Stomach (tissue), 9 donors: ENCODE data around the gene RNF175. TPM values are rescaled to one million over a fixed set of nuclear protein-coding genes. Genes with fewer than 3 reads are reported as not detected.

Experiments
- DNase-seq, 2 donors: peaks; one replicate each; pipeline versions ENCODE4 v3.0.0 to v3.0.0-alpha.2; 2013 to 2019
- H3K27ac ChIP-seq, 5 donors: fragments of 200-600 bp in 4 of 5; sonication (generic) in 4 of 5; one replicate each; pipeline ENCODE4 v1.5.1; 2013 to 2019; ENCODE audit warnings: mild to moderate bottlenecking in 1 of 5, moderate library complexity in 1 of 5
- H3K27me3 ChIP-seq, 3 donors: fragments of 200-600 bp; sonication (generic); one replicate each; pipeline ENCODE4 v1.5.1; 2017 to 2019; ENCODE audit warnings: mixed run types in 1 of 3
- H3K36me3 ChIP-seq, 4 donors: fragments of 200-600 bp; sonication (generic); 1 replicate in 3 of 4; 2 replicates in 1 of 4; pipeline ENCODE4 v1.5.1; 2016 to 2019
- H3K4me1 ChIP-seq, 4 donors: fragments of 200-600 bp; sonication (generic); one replicate each; pipeline ENCODE4 v1.5.1; 2016 to 2019
- H3K4me3 ChIP-seq, 4 donors: fragments of 200-600 bp; sonication (generic) in 3 of 4; one replicate each; pipeline ENCODE4 v1.5.1; 2016 to 2019; ENCODE audit warnings: mild to moderate bottlenecking in 1 of 4
- H3K9me3 ChIP-seq, 4 donors: fragments of 200-600 bp; sonication (generic); one replicate each; pipeline ENCODE4 v1.5.1; 2016 to 2019
- CTCF ChIP-seq, 7 experiments: fragments of 450-650 bp in 4 of 7; fragments of 200-600 bp in 3 of 7; sonication (generic) in 3 of 7; IDR thresholded peaks; one replicate each; pipeline ENCODE4 v1.5.1; 2016 to 2019; ENCODE audit warnings: antibody characterized with exemption in 7 of 7, control low read depth in 2 of 7, mild to moderate bottlenecking in 1 of 7
- EP300 ChIP-seq: sonication (generic); formaldehyde crosslinking; IDR thresholded peaks from one replicate; pipeline ENCODE4 v1.6.1; 2017; ENCODE audit warnings: antibody characterized with exemption
- POLR2A ChIP-seq, 4 donors: fragments of 450-650 bp; IDR thresholded peaks; one replicate each; pipeline ENCODE4 v1.6.1; 2016; ENCODE audit warnings: antibody characterized with exemption in 4 of 4, control low read depth in 2 of 4, mild to moderate bottlenecking in 1 of 4, moderate library complexity in 1 of 4
- POLR2AphosphoS5 ChIP-seq, 3 donors: sonication (generic); formaldehyde crosslinking; IDR thresholded peaks; one replicate each; pipeline ENCODE4 v1.6.1; 2016; ENCODE audit warnings: antibody characterized with exemption in 3 of 3
- WGBS, 5 donors: extraction: QIAGEN DNeasy Blood & Tissue Kit in 3 of 5; methylation state at CpG; one replicate each; pipeline versions ENCODE4 v1.1.5 to v1.1.7; 2013 to 2018; 5-methylcytosine and 5-hydroxymethylcytosine counted together
- intact Hi-C: fragments of 100-400 bp; cut with DNase I; formaldehyde crosslinking; loops from one replicate; pipeline ENCODE4 v1.15.1; 2023; ENCODE audit warnings: low total_unique reads
- polyA plus RNA-seq, 3 donors: library from polyadenylated mRNA; stranded (reverse); fragments of 200-250 nt; gene quantifications; one replicate each; pipeline ENCODE4 v1.2.3, GENCODE V29; 2013
- total RNA-seq, 5 donors: library from RNA; depleted of rRNA; stranded (reverse); fragments of >200 nt; gene quantifications; one replicate each; pipeline versions ENCODE4 v1.1.0 to v1.2.3, GENCODE V29; 2014 to 2016
- donor health status: healthy with polysubstance abuse.
- donor health status: Bipolar disorder and iron deficiency.
- donor health status: healthy.

The RNF175 gene
- total and polyA plus RNA-seq, 8 donors: 1.3 TPM; not detected in 7

DNA sequence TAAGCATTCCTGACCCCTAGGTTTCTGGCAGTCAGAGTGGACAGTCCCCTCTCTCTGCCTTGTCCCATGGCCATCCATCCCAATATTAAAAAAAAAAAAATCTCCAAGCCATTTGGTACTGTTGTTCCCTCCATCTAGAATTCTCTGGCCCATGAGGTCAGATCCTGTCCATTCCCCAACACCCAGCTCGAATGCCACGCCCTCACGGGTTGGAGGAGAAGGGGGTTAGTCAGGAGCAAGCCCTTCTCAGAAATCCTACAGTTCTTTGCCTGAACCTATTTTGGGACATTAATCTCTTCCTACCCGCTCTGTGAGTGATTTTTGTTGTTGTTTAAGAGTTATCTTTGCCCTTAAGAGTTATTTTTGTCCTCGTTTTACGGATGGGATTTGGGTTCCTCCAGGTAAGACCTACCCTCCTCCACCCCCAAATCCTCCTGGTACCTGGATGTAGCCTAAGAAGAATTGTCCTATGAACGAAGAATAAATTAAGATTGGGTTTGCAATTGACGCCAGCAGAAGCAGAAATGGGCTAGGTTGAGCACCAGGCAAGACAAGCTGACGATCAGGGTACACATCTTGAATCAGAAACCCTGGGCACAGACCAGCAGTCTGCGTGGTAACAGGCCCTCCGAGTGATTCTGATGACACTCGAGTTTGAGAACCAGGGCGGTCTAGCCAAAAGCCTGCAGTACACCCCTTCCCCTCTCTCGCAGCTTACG is 977 bp downstream of the RNF175 start:
- intact Hi-C loops: no loop called here
- peaks cover 0 to 50% (median 31%) of the 10 kb centered on the region in 3 donors for H3K27me3 ChIP-seq
- WGBS, 5 donors: 61 to 75% (median 69%) methylated on average over 15 of the region's 15 CpGs

DNA sequence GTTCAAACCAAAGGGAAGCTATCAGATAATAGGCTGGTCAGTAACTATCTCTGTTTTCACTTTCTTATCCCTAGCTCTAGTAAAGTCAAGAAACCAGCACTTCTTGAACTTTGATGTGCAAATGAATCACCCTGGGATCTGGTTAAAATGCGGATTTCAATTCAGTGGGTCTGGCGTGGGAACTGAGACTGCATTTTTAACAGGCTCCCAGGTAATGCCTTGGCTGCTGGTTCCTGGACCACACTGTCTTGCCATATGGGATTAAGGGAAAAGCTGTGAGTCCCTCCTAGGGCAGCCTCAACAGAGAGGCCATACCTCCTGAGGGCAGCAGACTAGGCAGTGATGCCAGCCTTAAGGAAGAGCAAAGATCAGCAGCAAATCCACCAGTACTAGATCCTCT is 1.7 kb downstream of the RNF175 start:
- Histone ChIP-seq H3K4me3 (no peak overlapping the region), H3K4me1 (peaks cover 0 to 14% (median 12%) of the 10 kb centered on the region in 4 donors), H3K27ac (no peak overlapping the region), H3K9me3 (no peaks in the 10 kb centered on the region), H3K27me3 (peaks cover 0 to 46% (median 31%) of the 10 kb centered on the region in 3 donors), H3K36me3 (no peaks in the 10 kb centered on the region)
- 56 to 75% (median 61%) methylated on average over 2 of the region's 2 CpGs for WGBS, 5 donors
- DNase-seq: no peak
- intact Hi-C loops: no loop called here
- TF ChIP-seq POLR2A (IDR thresholded peaks at IDR 0.05) (no peak), EP300 (no peak), POLR2AphosphoS5 (IDR thresholded peaks at IDR 0.05) (no peak), CTCF (IDR thresholded peaks at IDR 0.05) (no peak)

More for the DNA sequence above, 977 bp downstream of the RNF175 start:
- H3K9me3 ChIP-seq: no peaks in the 10 kb centered on the region
- no peak for DNase-seq
- H3K36me3 ChIP-seq: no peaks in the 10 kb centered on the region
- peaks cover 0 to 14% (median 12%) of the 10 kb centered on the region in 4 donors for H3K4me1 ChIP-seq
- no peak overlapping the region for H3K27ac ChIP-seq
- H3K4me3 ChIP-seq: peak overlapping the region; percentile 45 to 61 (median 58)
- TF ChIP-seq EP300 (no peak), CTCF (IDR thresholded peaks at IDR 0.05) (no peak), POLR2AphosphoS5 (IDR thresholded peaks at IDR 0.05) (no peak), POLR2A (IDR thresholded peaks at IDR 0.05) (no peak)

DNA sequence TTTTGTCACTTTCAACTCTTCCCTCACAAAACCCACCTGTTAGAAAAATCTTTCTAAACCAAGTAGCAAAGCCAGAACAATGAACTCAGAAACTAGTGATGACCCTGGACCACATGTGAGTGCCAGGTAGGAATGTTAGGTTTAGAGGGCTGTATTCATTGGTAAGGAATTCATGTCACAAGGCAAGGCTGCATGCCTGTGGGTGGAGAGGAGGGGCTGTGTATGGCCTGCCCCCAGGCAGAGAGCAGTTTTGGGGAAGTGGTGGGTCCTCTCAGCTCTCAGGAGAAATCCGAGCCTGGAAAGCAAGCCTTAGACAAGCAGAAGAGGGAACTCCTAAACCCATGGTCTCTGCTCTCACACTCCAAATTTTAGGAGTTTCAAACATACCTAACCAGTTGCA is 2.4 kb downstream of the RNF175 start:
- intact Hi-C loops: no loop called here
- TF ChIP-seq POLR2A (IDR thresholded peaks at IDR 0.05): no peak
- TF ChIP-seq EP300: no peak
- no peak for TF ChIP-seq CTCF (IDR thresholded peaks at IDR 0.05)
- no peak for TF ChIP-seq POLR2AphosphoS5 (IDR thresholded peaks at IDR 0.05)
- DNase-seq: no peak
- Histone ChIP-seq H3K4me1 (peaks cover 0 to 14% (median 12%) of the 10 kb centered on the region in 4 donors), H3K27me3 (peaks cover 0 to 50% (median 31%) of the 10 kb centered on the region in 3 donors), H3K9me3 (no peaks in the 10 kb centered on the region), H3K36me3 (no peaks in the 10 kb centered on the region), H3K27ac (no peak overlapping the region), H3K4me3 (no peak overlapping the region)
- WGBS, 5 donors: 67 to 82% (median 80%) methylated on average over 1 of the region's 1 CpG

- H3K27ac ChIP-seq: no peak overlapping the region
- intact Hi-C loops: no loop called here
- 64 to 85% (median 80%) methylated on average over 2 of the region's 2 CpGs for WGBS, 5 donors
These were observed 4.6 kb downstream of the RNF175 start for GRCh38 chr4:153755186-153755585.

More at GRCh38 chr4:153755186-153755585, 4.6 kb downstream of the RNF175 start:
- peaks cover 0 to 44% (median 21%) of the 10 kb centered on the region in 3 donors for H3K27me3 ChIP-seq
- no peaks in the 10 kb centered on the region for H3K9me3 ChIP-seq
- no peak for DNase-seq
- no peak for TF ChIP-seq CTCF (IDR thresholded peaks at IDR 0.05)
- TF ChIP-seq EP300: no peak
- no peak for TF ChIP-seq POLR2AphosphoS5 (IDR thresholded peaks at IDR 0.05)
- TF ChIP-seq POLR2A (IDR thresholded peaks at IDR 0.05): no peak
- H3K36me3 ChIP-seq: no peaks in the 10 kb centered on the region
- H3K4me3 ChIP-seq: no peak overlapping the region
- peaks cover 0 to 13% (median 11%) of the 10 kb centered on the region in 4 donors for H3K4me1 ChIP-seq
